ENCODE data around the gene FOLR2.

Gene FOLR2

DNA sequence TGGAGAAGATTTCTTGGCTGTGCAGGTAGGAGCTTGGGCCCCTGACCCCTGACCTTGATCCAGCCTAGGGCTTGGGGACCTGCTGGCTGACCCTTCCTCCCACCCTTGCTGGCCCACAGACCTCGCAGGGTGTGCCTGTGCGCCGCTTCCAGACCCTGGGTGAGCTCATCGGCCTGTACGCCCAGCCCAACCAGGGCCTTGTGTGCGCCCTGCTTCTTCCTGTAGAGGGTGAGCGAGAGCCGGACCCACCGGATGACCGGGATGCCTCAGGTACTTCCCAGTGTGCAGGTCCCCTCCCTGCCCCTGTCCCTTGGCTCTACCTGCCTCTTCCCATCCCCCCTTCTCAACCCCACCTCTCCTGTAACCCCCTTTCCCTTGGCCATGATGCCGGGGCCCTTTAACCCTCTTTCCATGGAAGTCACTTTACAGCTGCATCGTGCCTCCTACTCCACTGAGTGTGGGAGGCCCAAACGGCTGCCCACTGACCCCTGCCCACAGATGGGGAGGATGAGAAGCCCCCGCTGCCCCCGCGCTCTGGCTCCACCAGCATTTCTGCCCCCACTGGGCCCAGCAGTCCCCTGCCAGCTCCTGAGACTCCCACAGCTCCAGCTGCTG, 11.7 kb downstream of the FOLR2 start:
- H3K4me3 ChIP-seq (ENCODE audit: low read depth, low read length): no peak overlapping the region
- TF ChIP-seq, protein P1, sequence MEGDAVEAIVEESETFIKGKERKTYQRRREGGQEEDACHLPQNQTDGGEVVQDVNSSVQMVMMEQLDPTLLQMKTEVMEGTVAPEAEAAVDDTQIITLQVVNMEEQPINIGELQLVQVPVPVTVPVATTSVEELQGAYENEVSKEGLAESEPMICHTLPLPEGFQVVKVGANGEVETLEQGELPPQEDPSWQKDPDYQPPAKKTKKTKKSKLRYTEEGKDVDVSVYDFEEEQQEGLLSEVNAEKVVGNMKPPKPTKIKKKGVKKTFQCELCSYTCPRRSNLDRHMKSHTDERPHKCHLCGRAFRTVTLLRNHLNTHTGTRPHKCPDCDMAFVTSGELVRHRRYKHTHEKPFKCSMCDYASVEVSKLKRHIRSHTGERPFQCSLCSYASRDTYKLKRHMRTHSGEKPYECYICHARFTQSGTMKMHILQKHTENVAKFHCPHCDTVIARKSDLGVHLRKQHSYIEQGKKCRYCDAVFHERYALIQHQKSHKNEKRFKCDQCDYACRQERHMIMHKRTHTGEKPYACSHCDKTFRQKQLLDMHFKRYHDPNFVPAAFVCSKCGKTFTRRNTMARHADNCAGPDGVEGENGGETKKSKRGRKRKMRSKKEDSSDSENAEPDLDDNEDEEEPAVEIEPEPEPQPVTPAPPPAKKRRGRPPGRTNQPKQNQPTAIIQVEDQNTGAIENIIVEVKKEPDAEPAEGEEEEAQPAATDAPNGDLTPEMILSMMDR (IDR thresholded peaks at IDR 0.05; ENCODE audit: low read depth, low read length): peak; percentile 41
- DNase-seq (ENCODE audit: low read depth, low spot score): no peak
- in situ Hi-C loops (cut with HindIII; ENCODE audit: low sequenced_read_pairs): no loop called here

DNA sequence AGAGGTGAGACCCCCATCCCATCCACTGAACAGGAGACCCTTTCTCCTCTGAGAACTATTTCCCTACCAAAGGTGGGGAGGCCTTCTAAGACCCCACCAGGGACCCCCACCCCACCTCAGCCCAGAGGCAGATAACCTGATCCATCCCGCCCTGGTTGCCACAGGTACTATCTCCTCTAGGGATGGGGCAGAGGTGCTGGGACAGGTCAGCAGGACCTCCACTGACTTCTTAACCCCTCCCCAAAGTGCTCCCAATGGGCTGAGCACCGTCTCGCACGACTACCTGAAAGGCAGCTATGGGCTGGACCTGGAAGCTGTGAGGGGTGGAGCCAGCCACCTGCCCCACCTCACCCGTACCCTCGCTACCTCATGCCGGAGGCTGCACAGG, 12.2 kb downstream of the FOLR2 start:
- in situ Hi-C loops (cut with HindIII; ENCODE audit: low sequenced_read_pairs): no loop called here
- DNase-seq (ENCODE audit: low read depth, low spot score): no peak
- TF ChIP-seq, protein P1 (IDR thresholded peaks at IDR 0.05; ENCODE audit: low read depth, low read length): no peak
- no peak overlapping the region for H3K4me3 ChIP-seq (ENCODE audit: low read depth, low read length)

DNA sequence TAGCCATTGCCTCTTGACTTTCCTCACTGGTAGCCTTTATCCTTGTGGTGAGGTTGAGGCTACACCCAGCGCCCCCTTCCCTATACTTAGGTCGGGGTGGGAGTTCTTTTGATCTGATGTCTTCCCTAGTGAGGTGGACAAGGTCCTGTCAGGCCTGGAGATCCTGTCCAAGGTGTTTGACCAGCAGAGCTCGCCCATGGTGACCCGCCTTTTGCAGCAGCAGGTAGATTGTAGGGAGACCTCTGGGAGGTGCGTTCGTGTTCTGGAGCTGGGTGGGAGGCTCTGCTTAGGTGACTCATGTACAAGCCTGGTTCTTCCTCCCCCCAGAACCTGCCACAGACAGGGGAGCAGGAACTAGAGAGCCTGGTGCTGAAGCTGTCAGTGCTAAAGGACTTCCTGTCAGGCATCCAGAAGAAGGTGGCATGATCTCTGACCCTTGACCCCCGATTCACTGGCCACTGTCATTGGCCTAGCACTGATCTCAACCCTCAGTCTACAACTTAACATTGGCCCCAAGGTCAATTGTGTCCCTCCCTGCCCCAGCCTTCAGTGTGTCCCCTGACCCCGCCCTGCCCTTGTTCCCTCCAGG, 12.8 kb downstream of the FOLR2 start:
- in situ Hi-C loops (cut with HindIII; ENCODE audit: low sequenced_read_pairs): no loop called here
- no peak overlapping the region for H3K4me3 ChIP-seq (ENCODE audit: low read depth, low read length)
- TF ChIP-seq, protein P1 (IDR thresholded peaks at IDR 0.05; ENCODE audit: low read depth, low read length): no peak
- no peak for DNase-seq (ENCODE audit: low read depth, low spot score)

DNA sequence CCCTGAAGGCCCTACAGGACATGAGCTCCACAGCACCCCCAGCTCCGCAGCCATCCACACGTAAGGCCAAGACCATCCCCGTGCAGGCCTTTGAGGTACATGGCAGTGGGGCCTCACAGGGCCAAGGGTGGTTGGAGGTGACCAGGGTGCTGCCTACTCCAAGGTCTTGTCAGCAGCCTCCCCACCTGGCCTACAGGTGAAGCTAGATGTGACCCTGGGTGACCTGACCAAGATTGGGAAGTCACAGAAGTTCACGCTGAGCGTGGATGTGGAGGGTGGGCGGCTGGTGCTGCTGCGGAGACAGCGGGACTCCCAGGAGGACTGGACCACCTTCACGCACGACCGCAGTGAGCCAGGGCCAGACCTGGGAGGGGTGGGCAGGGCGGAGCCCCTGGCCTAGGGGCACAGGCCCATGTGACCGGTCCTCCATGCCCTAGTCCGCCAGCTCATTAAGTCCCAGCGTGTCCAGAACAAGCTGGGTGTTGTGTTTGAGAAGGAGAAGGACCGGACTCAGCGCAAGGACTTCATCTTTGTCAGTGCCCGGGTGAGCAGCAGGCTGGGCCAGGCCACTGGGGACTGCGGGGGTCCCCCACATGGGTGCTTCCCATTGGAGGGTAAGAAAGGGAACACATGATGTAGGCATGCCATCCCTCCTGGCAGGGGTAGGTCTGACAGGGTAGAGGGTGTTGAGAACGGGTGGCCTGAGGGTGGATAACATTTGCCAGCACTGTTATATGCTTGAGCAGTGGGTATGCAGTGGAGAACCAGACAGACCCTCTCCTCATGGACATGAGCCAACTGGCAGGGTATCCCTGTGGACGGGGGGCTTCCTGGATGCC, 13.6 kb downstream of the FOLR2 start:
- TF ChIP-seq, protein P1 (IDR thresholded peaks at IDR 0.05; ENCODE audit: low read depth, low read length): no peak
- in situ Hi-C loops (cut with HindIII; ENCODE audit: low sequenced_read_pairs): no loop called here
- DNase-seq (ENCODE audit: low read depth, low spot score): no peak
- no peak overlapping the region for H3K4me3 ChIP-seq (ENCODE audit: low read depth, low read length)

DNA sequence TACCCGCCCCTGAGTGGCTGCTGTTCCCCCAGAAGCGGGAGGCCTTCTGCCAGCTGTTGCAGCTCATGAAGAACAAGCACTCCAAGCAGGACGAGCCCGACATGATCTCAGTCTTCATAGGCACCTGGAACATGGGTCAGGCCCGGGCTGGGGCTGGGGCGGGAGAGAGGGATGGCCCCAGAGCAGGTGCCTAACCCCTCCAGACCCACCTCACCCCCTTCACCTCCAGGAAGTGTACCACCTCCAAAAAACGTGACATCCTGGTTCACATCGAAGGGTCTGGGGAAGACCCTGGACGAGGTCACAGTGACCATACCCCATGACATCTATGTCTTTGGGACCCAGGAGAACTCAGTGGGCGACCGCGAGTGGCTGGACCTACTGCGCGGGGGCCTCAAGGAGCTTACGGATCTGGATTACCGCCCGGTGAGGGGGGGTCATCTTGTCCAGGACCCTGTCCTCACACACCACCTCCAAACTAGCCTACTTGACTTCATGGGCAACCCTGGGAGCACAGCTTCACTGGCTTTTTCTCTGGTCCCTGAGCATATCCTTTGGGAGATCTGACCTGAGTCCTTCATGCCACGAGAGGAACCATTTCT, 14.3 kb downstream of the FOLR2 start:
- DNase-seq (ENCODE audit: low read depth, low spot score): no peak
- TF ChIP-seq, protein P1 (IDR thresholded peaks at IDR 0.05; ENCODE audit: low read depth, low read length): no peak
- in situ Hi-C loops (cut with HindIII; ENCODE audit: low sequenced_read_pairs): no loop called here
- H3K4me3 ChIP-seq (ENCODE audit: low read depth, low read length): no peak overlapping the region

DNA sequence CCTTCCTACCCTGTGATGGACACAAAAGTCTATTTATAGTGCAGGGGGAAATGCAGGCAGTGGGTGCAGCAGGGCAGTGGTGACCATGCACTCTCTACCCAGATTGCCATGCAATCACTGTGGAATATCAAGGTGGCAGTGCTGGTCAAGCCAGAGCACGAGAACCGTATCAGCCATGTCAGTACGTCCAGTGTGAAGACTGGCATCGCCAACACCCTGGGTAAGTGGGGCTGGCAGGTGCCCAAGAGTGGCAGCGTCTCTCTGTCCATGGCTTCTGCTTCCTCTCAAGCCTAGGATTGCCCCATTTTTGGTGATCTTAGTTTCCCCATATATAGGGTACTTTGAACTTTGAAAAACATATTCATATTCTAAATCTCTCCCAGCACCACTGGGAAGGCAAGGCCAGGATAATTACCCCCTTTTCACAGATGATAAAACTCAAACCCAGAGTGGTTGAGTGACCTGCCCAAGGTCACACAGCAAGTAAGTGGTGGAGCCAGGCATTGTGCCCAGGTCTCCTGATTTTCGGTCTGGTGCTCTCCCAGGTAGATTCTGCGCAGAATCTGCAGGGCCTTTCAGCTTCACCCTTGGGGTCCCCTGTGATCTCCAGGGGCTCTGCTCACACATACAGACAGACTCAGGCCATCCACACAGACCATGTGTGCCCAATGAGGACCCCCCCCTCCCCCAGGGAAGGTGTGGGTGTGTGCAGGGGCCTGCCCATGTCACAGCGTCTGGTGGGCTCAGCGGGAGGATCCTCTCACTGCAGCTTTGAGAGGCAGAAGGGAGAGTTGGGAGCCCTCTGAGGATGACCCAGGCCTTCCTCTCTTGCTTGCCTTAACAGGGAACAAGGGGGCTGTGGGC, 15.0 kb downstream of the FOLR2 start:
- in situ Hi-C loops (cut with HindIII; ENCODE audit: low sequenced_read_pairs): no loop called here
- TF ChIP-seq, protein P1 (IDR thresholded peaks at IDR 0.05; ENCODE audit: low read depth, low read length): no peak
- no peak for DNase-seq (ENCODE audit: low read depth, low spot score)
- no peak overlapping the region for H3K4me3 ChIP-seq (ENCODE audit: low read depth, low read length)

Measured in astrocyte of the spinal cord (primary cell).